Activated CD4-positive, alpha-beta T cell treated with anti-CD3 and anti-CD28 coated beads, Interleukin-2, amount 50 U/mL, for 4 hours (primary cell): Measurements from ENCODE around the gene PALLD.
"Not testable (repeated sequence)": the region's sequence is repeated elsewhere in the genome, so short reads cannot be mapped to it uniquely, and the experiment has no call there.

Source experiments
- DNase-seq, 2 experiments: peaks; one replicate each; pipeline ENCODE4 v3.0.0-alpha.2; 2020

The PALLD gene

GRCh38 chr4:168928875-168929274 is 432.0 kb downstream of the PALLD start:
- DNase-seq, result no peak

DNA sequence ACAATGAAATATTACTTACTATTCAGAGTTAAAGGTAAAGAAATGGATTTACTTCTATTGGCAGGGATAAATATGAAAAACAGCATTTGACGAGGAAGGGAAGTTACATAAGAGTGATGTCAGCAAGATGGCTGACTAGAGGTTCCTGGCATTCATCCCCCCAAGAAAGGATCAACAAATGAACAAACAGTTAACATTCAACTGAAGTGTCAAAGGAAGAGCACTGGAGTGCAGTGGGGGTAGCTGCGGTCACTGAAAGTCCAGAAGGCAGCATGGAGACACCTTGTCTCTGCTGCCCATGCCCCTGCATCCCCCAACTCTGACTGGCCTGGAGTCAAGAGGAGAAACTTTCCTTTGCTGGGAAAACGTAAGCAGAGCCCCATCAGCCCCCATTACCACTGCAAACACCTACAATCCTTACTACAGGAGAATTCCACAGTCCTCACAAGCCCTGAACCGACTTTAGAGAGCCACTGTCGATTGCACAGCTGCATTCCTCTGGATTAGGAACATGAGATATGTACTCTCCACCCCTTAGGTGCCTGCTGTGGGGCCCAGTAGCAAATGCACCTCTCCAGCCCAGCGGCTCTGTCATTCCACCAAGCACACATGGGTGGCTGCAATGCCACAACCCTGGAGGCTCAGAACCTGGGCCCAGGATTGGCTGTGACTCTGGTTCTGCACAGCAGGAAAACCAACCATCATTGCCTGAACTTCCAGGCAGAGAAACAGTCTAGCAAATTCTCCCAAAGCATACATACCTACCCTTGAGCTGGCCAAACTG is 433.8 kb downstream of the PALLD start:
- no peak for DNase-seq

- DNase-seq, result no peak
Measured at GRCh38 chr4:168931215-168931650, 434.4 kb downstream of the PALLD start.

- no peak for DNase-seq
Measured at GRCh38 chr4:168932138-168932537, 435.3 kb downstream of the PALLD start.

GRCh38 chr4:168933423-168933822 is 436.6 kb downstream of the PALLD start:
- no peak for DNase-seq

DNA sequence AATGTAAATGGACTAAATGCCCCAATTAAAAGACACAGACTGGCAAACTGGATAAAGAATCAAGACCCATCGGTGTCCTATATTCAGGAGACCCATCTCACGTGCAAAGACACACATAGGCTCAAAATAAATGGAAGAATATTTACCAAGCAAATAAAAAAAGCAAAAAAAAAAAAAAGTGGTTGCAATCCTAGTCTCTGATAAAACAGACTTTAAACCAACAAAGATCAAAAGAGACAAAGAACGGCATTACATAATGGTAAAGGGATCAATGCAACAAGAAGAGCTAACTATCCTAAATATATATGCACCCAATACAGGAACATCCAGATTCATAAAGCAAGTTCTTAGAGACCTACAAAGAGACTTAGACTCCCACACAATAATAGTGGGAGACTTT is 440.6 kb downstream of the PALLD start:
- not testable (repeated sequence) for DNase-seq

DNA sequence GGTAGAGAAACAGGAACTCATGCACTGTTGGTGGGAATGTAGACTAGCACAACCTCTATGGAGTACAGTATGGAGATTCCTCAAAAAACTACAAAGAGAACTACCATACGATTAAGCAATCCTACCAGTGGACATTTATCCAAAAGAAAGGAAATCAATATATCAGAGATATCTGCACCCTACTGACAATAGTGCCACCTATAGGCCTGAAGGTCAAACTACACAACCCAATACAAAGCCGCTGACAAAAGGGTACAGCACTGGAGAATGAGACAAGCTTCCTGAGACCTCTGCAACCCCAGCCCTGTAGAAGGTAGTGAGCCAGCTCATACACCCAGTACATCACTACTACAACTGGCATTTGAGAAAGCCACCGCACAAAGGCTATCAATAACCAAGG is 446.1 kb downstream of the PALLD start:
- no peak for DNase-seq

DNA sequence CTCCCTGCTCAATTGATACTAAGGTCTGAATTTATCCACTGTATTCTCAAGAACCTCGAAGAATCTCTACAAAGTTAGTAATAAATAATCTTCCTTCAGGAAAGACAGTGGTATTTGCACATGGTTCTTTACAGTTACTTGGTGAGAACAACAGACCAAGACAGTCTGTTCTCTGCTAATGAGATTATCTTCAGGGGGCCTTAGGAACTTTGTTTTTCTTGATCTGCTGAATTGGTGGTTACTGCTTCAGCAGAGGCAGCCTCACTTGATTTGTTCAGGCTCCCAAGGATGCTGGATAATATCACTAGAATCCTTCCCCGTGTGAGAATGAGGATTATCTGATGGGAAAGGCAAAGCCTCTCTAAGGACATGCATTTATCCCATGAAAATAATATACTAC is 448.4 kb downstream of the PALLD start:
- DNase-seq, result no peak

- not testable (repeated sequence) for DNase-seq
Measured at GRCh38 chr4:168952821-168953246, 456.0 kb downstream of the PALLD start.

DNA sequence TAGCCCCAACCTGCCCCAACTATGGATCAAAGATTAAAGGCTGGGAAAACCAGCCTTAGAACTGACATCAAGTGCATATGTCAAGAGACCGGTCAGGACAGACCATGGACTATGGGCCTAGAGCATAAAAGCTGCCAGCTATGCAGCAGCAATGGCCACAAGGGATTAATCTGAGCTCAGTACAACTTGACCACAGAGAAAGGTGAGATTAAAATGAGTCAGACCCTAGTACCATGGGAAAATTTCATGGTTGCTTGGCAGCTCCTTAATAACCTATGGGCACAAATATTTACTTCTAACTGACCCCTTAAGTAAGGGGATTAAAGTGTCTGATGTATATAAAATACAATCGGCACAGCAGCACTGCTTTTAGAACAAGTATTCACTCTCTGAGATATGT is 458.8 kb downstream of the PALLD start:
- DNase-seq, result no peak

DNA sequence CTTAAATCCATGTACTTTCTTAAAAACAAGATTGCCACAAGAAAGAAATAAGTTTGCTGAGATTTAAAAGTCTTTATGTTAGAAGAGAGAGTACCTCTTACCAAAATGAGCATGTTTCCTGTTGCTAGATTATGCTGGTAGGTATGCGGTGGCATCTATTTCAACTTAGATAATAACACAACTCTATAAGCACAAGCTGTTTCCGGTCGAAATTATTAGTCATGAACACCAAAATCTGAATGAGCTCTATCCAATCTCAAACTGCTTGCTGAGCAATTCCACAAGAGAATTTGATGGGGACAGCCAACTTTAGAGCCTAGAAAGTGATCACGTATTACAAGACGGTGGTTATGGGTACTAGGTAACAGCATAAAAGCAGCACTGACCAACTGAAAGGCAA is 463.9 kb downstream of the PALLD start:
- DNase-seq, result no peak

DNA sequence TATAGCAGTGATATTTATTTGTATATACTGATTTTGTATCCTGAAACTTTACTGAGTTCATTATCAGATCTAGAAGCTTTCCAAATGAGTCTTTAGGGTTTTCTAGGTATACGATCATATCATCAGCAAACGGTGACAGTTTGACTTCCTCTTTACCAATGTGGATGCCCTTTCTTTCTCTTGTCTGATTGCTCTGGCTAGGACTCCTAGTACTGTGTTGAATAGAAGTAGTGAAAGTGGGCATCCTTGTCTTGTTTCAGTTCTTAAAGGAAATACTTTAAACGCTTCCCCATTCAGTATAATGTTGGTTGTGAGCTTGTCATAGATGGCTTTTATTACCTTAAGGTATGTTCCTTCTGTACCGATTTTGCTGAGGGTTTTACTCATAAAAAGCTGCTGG is 475.7 kb downstream of the PALLD start:
- no peak for DNase-seq
